Measurements from ENCODE around the gene DUSP8. TPM values are rescaled to one million over a fixed set of nuclear protein-coding genes. Genes with fewer than 3 reads are reported as not detected.

Gene DUSP8
- total RNA-seq, 1 experiment from 2014 or later, result 4.4 TPM

DNA sequence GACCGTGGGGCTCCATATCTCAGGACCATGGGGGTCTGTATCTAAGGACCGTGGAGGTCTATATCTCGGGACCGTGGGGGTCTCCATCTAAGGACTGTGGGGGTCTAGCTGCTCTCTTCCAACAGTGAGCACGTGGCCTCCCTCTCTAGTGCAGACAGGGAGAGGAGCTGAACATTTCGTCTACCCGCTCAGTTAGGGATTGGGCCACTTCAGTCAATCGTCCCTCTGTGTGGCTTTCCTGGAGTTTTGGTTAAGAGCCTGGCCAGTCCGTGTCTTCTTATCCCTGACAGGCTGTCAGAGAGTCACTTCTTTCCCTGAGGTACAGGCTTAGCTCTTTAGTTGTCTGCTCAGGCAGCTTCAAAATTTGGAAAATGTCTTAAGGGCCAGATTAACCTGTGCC lies 9.9 kb upstream of the DUSP8 start:
- H4K5ac ChIP-seq (ENCODE audit: insufficient read length, low read depth, low read length), result no peak overlapping the region
- no peak overlapping the region for H3K23ac ChIP-seq (ENCODE audit: insufficient read length, low read depth, low read length)
- H2BK20ac ChIP-seq (ENCODE audit: low read depth, low read length, poor library complexity, severe bottlenecking), result no peak overlapping the region
- H3K4me1 Mint-ChIP-seq, result peaks cover 0 to 3% of the 10 kb centered on the region in 2 experiments; a peak in 1 of 4 replicates
- no peak overlapping the region for H3K9ac ChIP-seq (ENCODE audit: extremely low read depth, insufficient read length, low read length)
- H3K56ac ChIP-seq (ENCODE audit: insufficient read length, low read depth, low read length), result no peak overlapping the region
- no peaks in the 10 kb centered on the region for H3K23me2 ChIP-seq (ENCODE audit: insufficient read length, low read depth, low read length, poor library complexity, severe bottlenecking)
- no peak for DNase-seq
- H4K91ac ChIP-seq (ENCODE audit: insufficient read length, low read depth, low read length), result no peak overlapping the region
- H3K9me3 Mint-ChIP-seq, result peaks cover 9% of the 10 kb centered on the region in 2 experiments
- H3T11ph ChIP-seq (ENCODE audit: low read length), result no peak overlapping the region
- H3K14ac ChIP-seq (ENCODE audit: insufficient read depth, low read length), result no peak overlapping the region; the same call in 1 of the 2 replicates
- no peaks in the 10 kb centered on the region for H4K20me1 ChIP-seq (ENCODE audit: control insufficient read depth, insufficient read depth, insufficient read length)
- H2BK120ac ChIP-seq (ENCODE audit: low read depth, low read length, poor library complexity, severe bottlenecking), result no peak overlapping the region
- H3K4me2 ChIP-seq (ENCODE audit: insufficient read depth, insufficient read length, low read length), result no peak overlapping the region
- H3K4ac ChIP-seq (ENCODE audit: low read depth, low read length), result no peak overlapping the region
- H3K79me2 ChIP-seq (ENCODE audit: insufficient read depth, low read length), result no peaks in the 10 kb centered on the region
- no peak overlapping the region for H3K4me3 Mint-ChIP-seq
- H4K8ac ChIP-seq (replicated peaks; ENCODE audit: insufficient read length, low read depth, low read length), result no peak overlapping the region
- H3K36me3 Mint-ChIP-seq (ENCODE audit: insufficient read depth in 1 of 3, low read depth in 3 of 3), result peaks cover 0 to 4% (median 0%) of the 10 kb centered on the region in 3 experiments; a peak in 3 of 7 replicates
- H3K18ac ChIP-seq (ENCODE audit: insufficient read length, low read depth, low read length), result no peak overlapping the region
- peak overlapping the region; percentile 12; the same call in 1 of the 2 replicates for H2BK15ac ChIP-seq (ENCODE audit: low read depth, low read length)
- TF ChIP-seq, protein P1, sequence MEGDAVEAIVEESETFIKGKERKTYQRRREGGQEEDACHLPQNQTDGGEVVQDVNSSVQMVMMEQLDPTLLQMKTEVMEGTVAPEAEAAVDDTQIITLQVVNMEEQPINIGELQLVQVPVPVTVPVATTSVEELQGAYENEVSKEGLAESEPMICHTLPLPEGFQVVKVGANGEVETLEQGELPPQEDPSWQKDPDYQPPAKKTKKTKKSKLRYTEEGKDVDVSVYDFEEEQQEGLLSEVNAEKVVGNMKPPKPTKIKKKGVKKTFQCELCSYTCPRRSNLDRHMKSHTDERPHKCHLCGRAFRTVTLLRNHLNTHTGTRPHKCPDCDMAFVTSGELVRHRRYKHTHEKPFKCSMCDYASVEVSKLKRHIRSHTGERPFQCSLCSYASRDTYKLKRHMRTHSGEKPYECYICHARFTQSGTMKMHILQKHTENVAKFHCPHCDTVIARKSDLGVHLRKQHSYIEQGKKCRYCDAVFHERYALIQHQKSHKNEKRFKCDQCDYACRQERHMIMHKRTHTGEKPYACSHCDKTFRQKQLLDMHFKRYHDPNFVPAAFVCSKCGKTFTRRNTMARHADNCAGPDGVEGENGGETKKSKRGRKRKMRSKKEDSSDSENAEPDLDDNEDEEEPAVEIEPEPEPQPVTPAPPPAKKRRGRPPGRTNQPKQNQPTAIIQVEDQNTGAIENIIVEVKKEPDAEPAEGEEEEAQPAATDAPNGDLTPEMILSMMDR (conservative IDR thresholded peaks at IDR 0.05), result no peak
- H2BK5ac ChIP-seq (ENCODE audit: insufficient read length, low read length), result no peak overlapping the region
- no peak overlapping the region for H2AK5ac ChIP-seq (ENCODE audit: insufficient read length, low read length)
- no peaks in the 10 kb centered on the region for H3K4me1 ChIP-seq (ENCODE audit: insufficient read depth, low read length)
- no CpG with 5 or more reads among the region's 9 CpGs for WGBS (ENCODE audit: extremely low coverage, insufficient read length, low lambda C conversion rate)
- H3K9me3 ChIP-seq (ENCODE audit: control insufficient read depth, low read depth, low read length), result no peaks in the 10 kb centered on the region
- no peaks in the 10 kb centered on the region for H3K27me3 ChIP-seq (ENCODE audit: insufficient read depth, low read length)
- H3K27ac ChIP-seq (ENCODE audit: insufficient read length, low read depth, low read length), result no peak overlapping the region
- no peak overlapping the region for H2AFZ ChIP-seq (ENCODE audit: low read length)
- no peaks in the 10 kb centered on the region for H3K79me1 ChIP-seq (ENCODE audit: insufficient read depth, low read depth, low read length, poor library complexity, severe bottlenecking)
- peaks cover 50% of the 10 kb centered on the region for H3K27me3 Mint-ChIP-seq (ENCODE audit: low read depth)
- H3K27ac Mint-ChIP-seq, result no peak overlapping the region
- H2BK12ac ChIP-seq (ENCODE audit: insufficient read length, low read depth, low read length), result no peak overlapping the region
